HCT116 (cell line): Measurements from ENCODE around the gene A3GALT2. TPM values are rescaled to one million over a fixed set of nuclear protein-coding genes. Genes with fewer than 3 reads are reported as not detected.

ENCODE experiments used
- ATAC-seq: fragments of 200-7000 bp; cut with Tn5 transposase; 2 replicates; pipeline ENCODE4 v1.9.1; 2020; ENCODE audit warnings: mild to moderate bottlenecking, moderate library complexity
- BruUV-seq: library from RNA; stranded (reverse); fragments of 400-500 nt; replicated peaks from 2 replicates; lab custom pipeline; 2021; lab: Mats Ljungman, UMichigan
- CTCF ChIA-PET: fragments of 300-600 bp; sonication (Branson Sonifier 250); formaldehyde crosslinking; loops from one replicate; lab custom pipeline; 2021; ENCODE audit warnings: antibody characterized with exemption; lab: Charles Lee
- POLR2A ChIA-PET: fragments of 300-600, 350-600 bp; sonication (Branson Sonifier 250); formaldehyde crosslinking; loops from one replicate; lab custom pipeline; 2021; ENCODE audit warnings: antibody characterized with exemption; lab: Charles Lee
- RAD21 ChIA-PET, 2 experiments: fragments of 300-600 bp; sonication (Branson Sonifier 250); formaldehyde crosslinking; loops; one replicate each; lab custom pipeline; 2023; ENCODE audit warnings: low total read pairs in 2 of 2; ENCODE audit not compliant: uncharacterized antibody in 2 of 2, unreplicated experiment in 2 of 2, low non-redundant PET in 1 of 2; lab: Charles Lee
- DNase-seq: peaks from one replicate; pipeline ENCODE4 v3.0.0-alpha.2; 2010; ENCODE audit warnings: low read depth, low spot score
- H2AFZ ChIP-seq: fragments of 200-600 bp; shearing (Covaris generic), sonication (generic); 2 replicates; pipeline ENCODE4 v1.6.1; 2017; ENCODE audit warnings: low read depth, mixed run types, mixed read lengths, antibody characterized with exemption, low read length; ENCODE audit not compliant: poor library complexity, severe bottlenecking
- H3K27ac ChIP-seq: 2 replicates; pipeline ENCODE4 v1.5.1; 2012; ENCODE audit warnings: low read depth, low read length
- H3K27me3 ChIP-seq: fragments of 200-600 bp; sonication (generic); 2 replicates; pipeline ENCODE4 v1.6.1; 2016; ENCODE audit warnings: mixed run types, low read length, mixed read lengths; ENCODE audit not compliant: insufficient read depth
- H3K36me3 ChIP-seq, 2 experiments: fragments of 200-500 bp in 1 of 2; fragments of 200-600 bp in 1 of 2; sonication (Bioruptor generic) in 1 of 2; sonication (generic) in 1 of 2; 2 replicates each; pipeline versions ENCODE4 v1.5.1 to v1.6.1; 2014 to 2016; ENCODE audit warnings: low read length in 2 of 2, inconsistent platforms in 1 of 2, mixed read lengths in 1 of 2, mixed run types in 1 of 2; ENCODE audit not compliant: insufficient read depth in 2 of 2, control insufficient read depth in 1 of 2
- H3K4me1 ChIP-seq, 2 experiments: fragments of 200-600 bp in 1 of 2; sonication (generic) in 1 of 2; 2 replicates each; pipeline versions ENCODE4 v1.5.1 to v1.6.1; 2012 to 2017; ENCODE audit warnings: low read length in 2 of 2, inconsistent platforms in 1 of 2, mild to moderate bottlenecking in 1 of 2, mixed read lengths in 1 of 2, mixed run types in 1 of 2, moderate library complexity in 1 of 2; ENCODE audit not compliant: insufficient read depth in 2 of 2, control insufficient read depth in 1 of 2
- H3K4me2 ChIP-seq: fragments of 200-600 bp; sonication (generic); 2 replicates; pipeline ENCODE4 v1.6.1; 2017; ENCODE audit warnings: mixed run types, low read length, mixed read lengths
- H3K4me3 ChIP-seq, 2 experiments: fragments of 200-600 bp in 1 of 2; sonication (generic) in 1 of 2; replicated peaks in 1 of 2; 2 replicates each; pipeline ENCODE4 v1.5.1; 2011 to 2016; ENCODE audit warnings: low read length in 2 of 2, control low read depth in 1 of 2, low read depth in 1 of 2, mild to moderate bottlenecking in 1 of 2, mixed read lengths in 1 of 2, mixed run types in 1 of 2
- H3K79me2 ChIP-seq: fragments of 200-600 bp; sonication (generic); 2 replicates; pipeline ENCODE4 v1.6.1; 2017; ENCODE audit warnings: mild to moderate bottlenecking, mixed run types, low read length, moderate library complexity, mixed read lengths; ENCODE audit not compliant: insufficient read depth
- H3K9ac ChIP-seq: fragments of 200-600 bp; sonication (generic); 2 replicates; pipeline ENCODE4 v1.6.1; 2016; ENCODE audit warnings: low read length, mixed read lengths
- H3K9me2 ChIP-seq: fragments of 200-600 bp; sonication (generic), shearing (Covaris generic); 2 replicates; pipeline ENCODE4 v1.6.1; 2017; ENCODE audit warnings: mixed run types, mild to moderate bottlenecking, moderate library complexity; ENCODE audit not compliant: insufficient read depth
- H3K9me3 ChIP-seq, 2 experiments: fragments of 200-500 bp in 1 of 2; fragments of 200-600 bp in 1 of 2; sonication (Bioruptor generic) in 1 of 2; sonication (generic) in 1 of 2; 2 replicates each; pipeline ENCODE4 v1.6.1; 2014 to 2017; ENCODE audit warnings: low read length in 2 of 2, mixed read lengths in 2 of 2, inconsistent platforms in 1 of 2, low read depth in 1 of 2, mild to moderate bottlenecking in 1 of 2, mixed run types in 1 of 2, moderate library complexity in 1 of 2; ENCODE audit not compliant: control insufficient read depth in 1 of 2, insufficient read depth in 1 of 2
- H4K20me1 ChIP-seq: fragments of 200-600 bp; sonication (generic), shearing (Covaris generic); 2 replicates; pipeline ENCODE4 v1.6.1; 2017; ENCODE audit warnings: mixed run types, mild to moderate bottlenecking, moderate library complexity; ENCODE audit not compliant: insufficient read depth
- CEBPB ChIP-seq: IDR thresholded peaks from 2 replicates; pipeline ENCODE4 v1.6.1; 2012; ENCODE audit warnings: low read depth
- EZH2phosphoT487 ChIP-seq: fragments of 200-600 bp; IDR thresholded peaks from 2 replicates; pipeline ENCODE4 v1.6.1; 2018; ENCODE audit warnings: antibody characterized with exemption, borderline replicate concordance
- FOSL1 ChIP-seq: IDR thresholded peaks from 2 replicates; pipeline ENCODE4 v1.6.1; 2012; ENCODE audit warnings: low read depth
- JUND ChIP-seq: IDR thresholded peaks from 2 replicates; pipeline ENCODE4 v1.6.1; 2012
- MAX ChIP-seq: IDR thresholded peaks from 2 replicates; pipeline ENCODE4 v1.6.1; 2012
- POLR2A ChIP-seq: IDR thresholded peaks from 2 replicates; pipeline ENCODE4 v1.7.0; 2011; ENCODE audit warnings: borderline replicate concordance; ENCODE audit not compliant: insufficient read depth, insufficient read length; ENCODE audit errors: extremely low read depth
- POLR2AphosphoS5 ChIP-seq: IDR thresholded peaks from 2 replicates; pipeline ENCODE4 v1.6.1; 2011; ENCODE audit warnings: mild to moderate bottlenecking, low read depth, low read length, moderate library complexity
- RAD21 ChIP-seq: IDR thresholded peaks from 2 replicates; pipeline ENCODE4 v1.6.1; 2012; ENCODE audit warnings: low read depth, mild to moderate bottlenecking
- SP1 ChIP-seq: IDR thresholded peaks from 2 replicates; pipeline ENCODE4 v1.6.1; 2012; ENCODE audit warnings: low read depth
- SRF ChIP-seq: IDR thresholded peaks from 2 replicates; pipeline ENCODE4 v1.6.1; 2012; ENCODE audit warnings: low read depth
- YY1 ChIP-seq: IDR thresholded peaks from 2 replicates; pipeline ENCODE4 v1.6.1; 2011; ENCODE audit warnings: low read length, low read depth, moderate library complexity, mild to moderate bottlenecking; ENCODE audit not compliant: insufficient replicate concordance; ENCODE audit errors: extremely low read depth
- ZNF274 ChIP-seq: fragments of 200-500 bp; sonication (Bioruptor generic); IDR thresholded peaks from 2 replicates; pipeline ENCODE4 v1.6.1; 2014; ENCODE audit warnings: mild to moderate bottlenecking, low read depth, low read length, inconsistent platforms
- intact Hi-C: fragments of 100-400 bp; cut with micrococcal nuclease; formaldehyde crosslinking; loops from 2 replicates; pipeline ENCODE4 v1.10.0; 2022
- total RNA-seq: library from RNA; stranded (reverse); gene quantifications from one replicate; pipeline ENCODE4 v1.2.1, GENCODE V29; 2021; ENCODE audit not compliant: unreplicated experiment

Gene A3GALT2
- total RNA-seq, 1 experiment from 2014 or later, result not detected

- no peak overlapping the region for H2AFZ ChIP-seq
- RAD21 ChIA-PET, result no interaction called here
Observed at GRCh38 chr1:33369764-33370163, 48.9 kb upstream of the A3GALT2 start.

GRCh38 chr1:33369081-33369480 lies 48.2 kb upstream of the A3GALT2 start:
- TF ChIP-seq POLR2AphosphoS5 (peak; percentile 16; the same call in 1 of the 2 replicates), CEBPB (no peak), JUND (no peak), SP1 (no peak)
- H4K20me1 ChIP-seq, result no peaks in the 10 kb centered on the region

More at GRCh38 chr1:33369764-33370163, 48.9 kb upstream of the A3GALT2 start:
- no peak overlapping the region for H3K4me2 ChIP-seq
- no peaks in the 10 kb centered on the region for H3K27me3 ChIP-seq
- 0 out of 4 replicates have a peak, but pooled peaks cover 0 to 3% of the 10 kb centered on the region in 2 experiments for H3K4me1 ChIP-seq
- no peak overlapping the region for H3K9ac ChIP-seq
- H4K20me1 ChIP-seq, result no peaks in the 10 kb centered on the region
- TF ChIP-seq FOSL1 (no peak), RAD21 (no peak), CEBPB (no peak), YY1 (no peak), ZNF274 (no peak), POLR2A (no peak), EZH2phosphoT487 (no peak), MAX (no peak), SRF (no peak)
- no peaks in the 10 kb centered on the region for H3K9me2 ChIP-seq
- H3K27ac ChIP-seq, result no peak overlapping the region
- H3K36me3 ChIP-seq, result peaks cover 36 to 76% of the 10 kb centered on the region in 2 experiments; a peak in 3 of 4 replicates
- intact Hi-C loops, result loop anchor here (2.0 to 10.0 kb wide), 3 partner anchors 103 to 243 kb away; partner anchors contain the start of gene ZSCAN20
- no peaks in the 10 kb centered on the region for H3K9me3 ChIP-seq
- H3K79me2 ChIP-seq, result no peaks in the 10 kb centered on the region; the same call in 1 of the 2 replicates
- POLR2A ChIA-PET, result no interaction called here
- DNase-seq, result no peak
- H3K4me3 ChIP-seq, result no peak overlapping the region
- BruUV-seq, result no TSS peak
- CTCF ChIA-PET, result interaction anchor here (0.7 kb wide), 1 partner anchor 18 kb away, joined by 4 read pairs; no protein-coding TSS in a partner anchor
- ATAC-seq, result no peak

More at GRCh38 chr1:33369081-33369480, 48.2 kb upstream of the A3GALT2 start:
- Histone ChIP-seq H3K4me3 (no peak overlapping the region), H3K4me1 (0 out of 4 replicates have a peak, but pooled peaks cover 0 to 3% of the 10 kb centered on the region in 2 experiments), H3K36me3 (peaks cover 33 to 71% of the 10 kb centered on the region in 2 experiments; a peak in 3 of 4 replicates), H3K9me2 (no peaks in the 10 kb centered on the region), H3K9me3 (no peaks in the 10 kb centered on the region), H2AFZ (no peak overlapping the region), H3K27me3 (no peaks in the 10 kb centered on the region), H3K27ac (no peak overlapping the region), H3K9ac (no peak overlapping the region), H3K4me2 (no peak overlapping the region), H3K79me2 (no peaks in the 10 kb centered on the region; the same call in 1 of the 2 replicates)
- ChIA-PET POLR2A (no interaction called here), CTCF (interaction anchor here (0.7 kb wide), 1 partner anchor 18 kb away, joined by 4 read pairs; no protein-coding TSS in a partner anchor), RAD21 (no interaction called here)
- BruUV-seq, result TSS peak; percentile 5
- intact Hi-C loops, result loop anchor here (2.0 to 10.0 kb wide), 3 partner anchors 103 to 244 kb away; partner anchors contain the start of gene ZSCAN20
- DNase-seq (no peak), ATAC-seq (no peak)
